ENCODE results near the gene DNAH17. TPM values are rescaled to one million over a fixed set of nuclear protein-coding genes. Genes with fewer than 3 reads are reported as not detected.

Gene DNAH17
- total RNA-seq, 8 experiments from 2014 or later: 0.27 to 1.9 (median 0.67) TPM

DNA sequence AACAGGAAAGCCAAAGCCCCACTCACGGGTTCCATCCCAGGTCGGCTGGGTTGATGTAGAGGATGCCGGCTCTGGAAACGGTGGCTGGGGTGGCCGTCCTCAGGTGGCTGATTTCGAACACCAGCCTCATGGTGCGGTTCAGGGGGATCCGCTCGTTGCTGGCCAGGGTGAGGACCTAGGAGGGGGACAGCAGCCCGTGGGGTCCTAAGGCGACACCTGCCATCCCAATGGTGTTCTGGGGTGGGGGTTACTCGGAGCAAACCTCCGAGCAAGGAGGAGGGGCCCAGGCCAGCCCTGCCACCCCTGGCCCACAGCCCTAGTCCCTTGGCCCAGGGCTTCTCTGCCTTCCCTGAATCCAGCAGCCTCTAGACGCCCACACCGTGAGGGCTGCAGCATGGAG, 86.5 kb downstream of the DNAH17 start:
- no peak for ATAC-seq (replicated peaks in 6 of 8)
- H3K4me3 ChIP-seq: no peak overlapping the region
- no peak overlapping the region for H3K27ac ChIP-seq
- WGBS, 10 experiments: 53 to 100% (median 87%) methylated on average over 1 to 6 of the region's 15 CpGs; no CpG with 5 or more reads in 4 of the 10 experiments
- in situ Hi-C loops (cut with MboI; ENCODE audit: low pct_unique_long_range_greater_than_20kb in 2 of 9, low sequenced_read_pairs in 9 of 9, unreplicated experiment in 9 of 9): loop anchor here in 3 of 9 experiments (10.0 to 25.0 kb wide), 2 partner anchors 214 to 222 kb away; no protein-coding TSS in a partner anchor
- peaks cover 0 to 3% of the 10 kb centered on the region in 2 donors for H3K4me1 ChIP-seq (replicated peaks in 1 of 2)

DNA sequence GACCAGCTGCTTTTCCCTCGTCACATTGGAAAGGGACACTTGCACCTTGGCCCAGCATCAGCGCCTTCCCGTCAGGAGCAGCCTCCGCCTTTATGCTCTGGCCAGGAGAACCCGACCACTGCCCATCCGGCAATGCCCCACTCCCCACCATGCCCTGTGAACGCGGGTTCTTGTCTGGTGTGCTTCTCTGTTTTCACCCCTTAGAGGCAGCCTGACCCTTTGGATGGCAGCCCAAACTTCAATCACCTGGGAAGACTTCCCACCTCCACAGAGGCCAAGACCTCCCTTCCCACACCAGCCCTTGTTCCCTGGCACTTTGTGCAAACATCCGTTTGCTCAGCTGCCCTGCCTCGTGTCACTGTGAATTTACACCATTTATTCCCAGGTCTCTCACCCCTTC, 87.0 kb downstream of the DNAH17 start:
- WGBS, 10 experiments: 53 to 100% (median 92%) methylated on average over 4 to 8 of the region's 10 CpGs; no CpG with 5 or more reads in 5 of the 10 experiments
- peaks cover 0 to 3% of the 10 kb centered on the region in 2 donors for H3K4me1 ChIP-seq (replicated peaks in 1 of 2)
- no peak for ATAC-seq (replicated peaks in 6 of 8)
- no peak overlapping the region for H3K27ac ChIP-seq
- H3K4me3 ChIP-seq: no peak overlapping the region
- in situ Hi-C loops (cut with MboI; ENCODE audit: low pct_unique_long_range_greater_than_20kb in 2 of 9, low sequenced_read_pairs in 9 of 9, unreplicated experiment in 9 of 9): loop anchor here in 3 of 9 experiments (10.0 to 25.0 kb wide), 2 partner anchors 215 to 222 kb away; no protein-coding TSS in a partner anchor

DNA sequence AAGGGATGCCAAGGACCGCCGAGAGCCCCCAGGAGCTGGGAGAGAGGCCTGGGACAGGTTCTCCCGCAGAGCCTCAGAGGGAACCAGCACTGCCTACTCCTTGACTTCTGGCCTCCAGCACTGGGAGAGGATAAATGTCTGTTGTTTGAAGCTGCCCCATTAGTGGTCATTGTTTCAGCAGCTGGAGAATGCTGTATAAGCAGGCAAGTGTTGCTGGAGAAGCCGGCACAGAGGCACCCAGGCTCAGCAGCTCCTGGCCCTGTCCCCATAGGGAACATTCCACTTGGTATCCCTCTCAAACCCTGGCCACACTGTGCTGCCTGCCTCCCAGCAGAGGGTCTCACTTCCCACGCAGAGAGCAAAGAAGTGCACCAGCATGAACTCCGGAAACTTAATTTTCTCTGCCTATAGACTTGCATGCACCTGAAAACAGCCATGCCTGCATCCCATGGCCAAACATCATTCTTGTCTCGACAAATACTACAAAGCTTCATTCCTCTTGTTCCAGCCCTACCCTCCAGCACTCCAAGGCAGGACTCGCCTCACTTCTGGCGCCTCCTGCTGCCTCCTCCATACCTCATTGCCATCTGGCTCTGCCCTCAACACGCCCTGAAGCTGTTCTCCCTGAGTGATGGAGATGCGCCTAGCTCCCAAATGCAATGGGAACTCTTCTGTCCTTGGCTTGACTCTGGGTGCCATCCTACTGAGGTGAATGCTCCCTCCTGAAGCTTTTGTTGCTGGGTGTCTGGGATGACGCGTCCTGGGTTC, 88.1 kb downstream of the DNAH17 start:
- H3K4me1 ChIP-seq (replicated peaks in 1 of 2): peaks cover 0 to 3% of the 10 kb centered on the region in 2 donors
- in situ Hi-C loops (cut with MboI; ENCODE audit: low pct_unique_long_range_greater_than_20kb in 2 of 9, low sequenced_read_pairs in 9 of 9, unreplicated experiment in 9 of 9): loop anchor here in 1 of 9 experiments (25.0 kb wide), 1 partner anchor 223 kb away; no protein-coding TSS in a partner anchor
- WGBS, 10 experiments: 63 to 93% (median 87%) methylated on average over 2 to 7 of the region's 13 CpGs; no CpG with 5 or more reads in 2 of the 10 experiments
- ATAC-seq (replicated peaks in 6 of 8): peak in 3 of 8 experiments; percentile 44 to 50 (median 48)
- H3K27ac ChIP-seq: no peak overlapping the region
- no peak overlapping the region for H3K4me3 ChIP-seq

DNA sequence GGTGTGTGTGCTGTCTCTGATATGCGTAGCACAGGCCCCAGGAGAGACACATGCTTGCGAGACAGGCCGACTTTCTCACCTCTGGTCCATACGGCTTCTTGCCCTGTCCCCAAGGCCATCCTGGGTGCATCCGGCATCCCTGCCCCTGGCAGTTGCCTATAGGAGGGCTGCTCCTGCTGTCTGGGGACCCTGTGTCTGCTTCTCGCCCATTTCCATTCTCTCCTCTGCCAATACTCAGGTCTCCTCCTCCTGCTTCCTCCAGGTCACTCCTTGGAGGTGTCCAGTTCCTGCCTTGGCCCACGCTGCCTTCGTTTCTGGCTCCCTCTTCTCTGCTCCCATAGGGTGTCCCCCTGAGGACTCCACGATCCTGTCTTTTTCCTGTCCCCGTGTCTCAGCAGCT, 89.0 kb downstream of the DNAH17 start:
- Histone ChIP-seq H3K4me1 (replicated peaks in 1 of 2) (no peaks in the 10 kb centered on the region), H3K4me3 (no peak overlapping the region), H3K27ac (no peak overlapping the region)
- 68 to 80% (median 72%) methylated on average over 1 to 7 of the region's 10 CpGs; no CpG with 5 or more reads in 5 of the 10 experiments for WGBS, 10 experiments
- in situ Hi-C loops (cut with MboI; ENCODE audit: low pct_unique_long_range_greater_than_20kb in 2 of 9, low sequenced_read_pairs in 9 of 9, unreplicated experiment in 9 of 9): loop anchor here in 1 of 9 experiments (25.0 kb wide), 1 partner anchor 224 kb away; no protein-coding TSS in a partner anchor
- ATAC-seq (replicated peaks in 6 of 8): no peak

DNA sequence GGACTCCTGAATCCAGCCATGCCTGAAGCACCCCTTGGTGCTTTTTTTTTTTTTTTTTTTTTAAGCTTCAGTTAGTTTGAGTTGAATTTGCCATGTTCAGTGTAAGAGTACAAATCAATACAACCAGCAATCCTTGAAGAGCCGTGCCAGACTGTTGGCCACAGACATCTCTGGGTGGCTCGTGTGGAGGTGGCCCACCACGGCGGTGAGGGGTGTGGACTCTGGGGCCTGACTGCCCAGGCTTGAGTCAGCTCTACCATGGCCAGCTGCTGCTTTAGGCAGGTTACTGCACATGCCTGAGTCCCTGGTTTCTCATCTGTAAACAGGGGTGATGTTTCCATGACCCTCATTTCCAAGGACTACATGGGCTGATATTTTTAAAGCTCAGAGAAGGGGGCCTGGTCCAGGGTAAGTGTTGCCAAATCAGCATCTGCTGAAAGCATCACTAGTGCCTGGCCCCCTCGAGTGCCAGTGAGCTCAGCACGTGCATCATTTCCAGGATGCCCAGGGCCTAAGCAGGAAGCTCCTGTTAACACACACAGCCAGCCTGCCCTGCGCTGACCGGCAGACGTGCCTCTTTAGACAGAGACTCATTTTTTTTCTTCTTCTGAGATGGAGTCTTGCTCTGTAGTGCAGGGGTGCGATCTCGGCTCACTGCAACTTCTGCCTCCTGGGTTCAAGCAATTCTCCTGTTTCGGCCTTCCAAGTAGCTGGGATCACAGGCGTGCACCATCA, 90.1 kb downstream of the DNAH17 start:
- Histone ChIP-seq H3K27ac (no peak overlapping the region), H3K4me3 (no peak overlapping the region), H3K4me1 (replicated peaks in 1 of 2) (no peaks in the 10 kb centered on the region)
- WGBS, 10 experiments: 55 to 100% (median 69%) methylated on average over 1 to 6 of the region's 13 CpGs; no CpG with 5 or more reads in 5 of the 10 experiments
- in situ Hi-C loops (cut with MboI; ENCODE audit: low pct_unique_long_range_greater_than_20kb in 2 of 9, low sequenced_read_pairs in 9 of 9, unreplicated experiment in 9 of 9): loop anchor here in 1 of 9 experiments (25.0 kb wide), 1 partner anchor 225 kb away; no protein-coding TSS in a partner anchor
- no peak for ATAC-seq (replicated peaks in 6 of 8)

DNA sequence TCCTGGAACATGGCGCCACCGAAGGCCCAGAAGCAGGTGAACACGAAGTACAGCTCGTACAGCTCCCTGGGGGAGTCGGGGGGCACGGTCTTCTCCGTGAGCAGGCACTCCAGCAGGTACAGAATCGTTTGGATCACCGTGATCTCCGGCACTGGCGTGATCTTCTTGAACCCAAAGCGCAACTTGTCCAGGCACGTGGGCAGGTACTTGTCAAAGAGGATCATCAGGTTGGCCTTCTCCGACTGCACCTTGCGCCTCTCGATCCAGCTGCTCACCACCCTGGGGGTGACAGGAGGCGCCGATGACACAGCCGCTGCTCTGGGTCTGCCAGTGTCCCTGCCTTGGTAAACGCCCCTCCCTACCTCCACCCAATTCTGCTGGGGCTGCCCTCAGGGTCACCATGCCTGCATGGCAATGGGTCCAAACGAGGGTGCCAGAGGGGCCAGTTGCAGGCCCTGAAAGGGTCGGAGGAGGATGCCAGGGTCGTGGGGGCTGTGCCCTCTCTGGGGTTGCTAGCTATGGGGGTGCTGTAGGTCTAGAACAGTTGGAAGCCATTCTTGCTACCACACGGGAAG, 90.9 kb downstream of the DNAH17 start:
- ATAC-seq (replicated peaks in 6 of 8): no peak
- Histone ChIP-seq H3K4me1 (replicated peaks in 1 of 2) (no peaks in the 10 kb centered on the region), H3K27ac (no peak overlapping the region), H3K4me3 (no peak overlapping the region)
- in situ Hi-C loops (cut with MboI; ENCODE audit: low pct_unique_long_range_greater_than_20kb in 2 of 9, low sequenced_read_pairs in 9 of 9, unreplicated experiment in 9 of 9): loop anchor here in 1 of 9 experiments (25.0 kb wide), 1 partner anchor 226 kb away; no protein-coding TSS in a partner anchor
- WGBS, 10 experiments: 80 to 100% (median 90%) methylated on average over 1 to 15 of the region's 24 CpGs; no CpG with 5 or more reads in 4 of the 10 experiments

DNA sequence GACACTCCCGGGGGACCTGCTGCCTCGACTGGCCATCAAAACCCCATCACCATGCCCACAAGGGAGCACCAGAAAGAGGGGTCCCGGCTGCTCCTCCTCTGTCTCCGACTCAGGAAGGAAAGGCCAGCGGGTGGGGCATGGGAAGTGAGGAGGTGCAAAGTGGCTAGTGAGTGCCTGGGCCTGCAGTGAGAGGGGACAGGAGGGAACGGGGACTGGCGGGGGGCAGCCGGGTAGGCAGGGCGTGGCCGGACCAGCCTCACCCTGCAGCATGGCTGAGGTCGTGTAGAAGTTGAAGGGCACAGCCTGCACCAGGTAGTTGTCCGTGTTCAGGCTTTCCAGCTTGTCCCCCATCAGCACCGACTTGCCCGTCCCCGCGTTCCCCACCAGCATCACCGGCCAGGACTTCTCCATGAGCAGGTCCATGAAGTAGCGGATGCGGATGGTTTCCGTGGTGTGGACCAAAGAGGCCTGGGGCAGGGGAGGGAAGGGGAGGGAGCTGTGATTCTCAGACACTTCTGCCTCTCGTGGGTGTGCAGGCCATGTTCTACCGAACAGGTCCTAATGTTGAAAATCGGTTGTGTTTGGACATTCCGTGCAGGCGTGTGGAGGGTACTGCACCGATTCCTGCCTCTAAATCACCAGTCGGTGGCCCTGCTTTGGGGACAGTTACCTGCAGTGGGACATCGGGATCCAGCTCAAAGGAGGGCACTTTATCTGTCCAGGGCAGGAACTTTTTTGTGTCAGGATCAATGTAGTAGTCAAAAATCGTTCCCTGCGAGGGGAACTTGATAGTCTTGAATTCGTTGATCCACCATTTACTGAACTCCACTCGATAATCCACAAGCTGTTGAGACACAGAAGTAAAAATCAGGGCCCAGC, 91.7 kb downstream of the DNAH17 start:
- in situ Hi-C loops (cut with MboI; ENCODE audit: low pct_unique_long_range_greater_than_20kb in 2 of 9, low sequenced_read_pairs in 9 of 9, unreplicated experiment in 9 of 9): loop anchor here in 1 of 9 experiments (25.0 kb wide), 1 partner anchor 227 kb away; no protein-coding TSS in a partner anchor
- ATAC-seq (replicated peaks in 6 of 8): no peak
- H3K27ac ChIP-seq: no peak overlapping the region

DNA sequence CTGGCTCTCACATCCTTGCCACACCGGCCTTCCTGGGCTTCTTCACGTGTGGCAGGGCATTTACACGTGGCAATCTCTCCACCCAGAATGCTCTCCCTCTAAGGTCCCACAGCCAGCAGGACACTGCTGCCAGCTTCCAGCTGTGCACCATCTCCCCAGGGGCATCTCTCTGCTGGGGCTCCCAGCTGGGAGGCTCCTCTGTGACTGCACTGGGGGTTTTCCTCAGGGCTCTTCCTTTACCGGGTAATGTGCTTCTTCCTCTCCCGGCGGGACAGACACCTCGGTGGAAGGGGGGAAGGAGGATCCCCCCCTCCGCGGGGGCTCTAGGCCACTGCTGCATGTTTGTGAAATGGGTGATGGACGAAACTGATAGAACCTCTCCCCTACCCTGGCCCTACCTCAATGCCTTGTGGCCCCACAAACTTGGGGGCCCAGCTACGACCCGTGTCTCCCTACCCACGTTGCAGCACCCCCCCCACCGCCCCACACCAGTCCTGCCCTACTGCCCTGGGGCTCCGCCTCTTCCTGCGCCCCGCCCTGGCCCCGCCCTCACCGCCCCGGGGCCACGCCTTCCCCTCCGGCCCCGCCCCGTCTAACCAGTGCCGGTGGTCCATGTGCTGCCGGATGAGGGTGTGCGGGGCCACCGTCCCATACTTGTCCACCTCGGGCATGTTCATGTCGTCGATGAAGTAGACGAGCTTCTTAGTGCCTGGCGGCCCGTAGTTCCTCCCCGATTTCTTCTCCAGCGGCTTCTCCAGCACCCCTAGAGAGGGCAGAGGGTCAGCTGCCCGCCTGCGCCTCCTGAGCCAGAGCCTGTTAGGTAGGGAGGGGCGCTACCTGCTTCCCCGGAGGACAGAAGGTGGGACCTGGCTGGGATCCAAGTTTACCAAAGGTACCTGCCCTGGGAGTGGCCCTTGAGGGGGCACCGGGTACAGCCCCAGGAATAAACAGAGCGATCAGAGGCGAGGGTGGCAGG, 92.6 kb downstream of the DNAH17 start:
- in situ Hi-C loops (cut with MboI; ENCODE audit: low pct_unique_long_range_greater_than_20kb in 2 of 9, low sequenced_read_pairs in 9 of 9, unreplicated experiment in 9 of 9): loop anchor here in 1 of 9 experiments (25.0 kb wide), 1 partner anchor 228 kb away; no protein-coding TSS in a partner anchor
- Histone ChIP-seq H3K27ac (no peak overlapping the region), H3K4me1 (replicated peaks in 1 of 2) (no peaks in the 10 kb centered on the region), H3K4me3 (peak overlapping the region in 2 of 5 donors; percentile 20 to 28)
- 5 to 53% (median 18%) methylated on average over 2 to 9 of the region's 43 CpGs; no CpG with 5 or more reads in 2 of the 10 experiments for WGBS, 10 experiments
- peak; percentile 17 to 91 (median 78) for ATAC-seq (replicated peaks in 6 of 8)

More for the DNA sequence above, 91.7 kb downstream of the DNAH17 start:
- H3K4me3 ChIP-seq: no peak overlapping the region
- WGBS, 10 experiments: 62 to 73% methylated on average over 10 to 12 of the region's 32 CpGs; no CpG with 5 or more reads in 8 of the 10 experiments
- no peaks in the 10 kb centered on the region for H3K4me1 ChIP-seq (replicated peaks in 1 of 2)

DNA sequence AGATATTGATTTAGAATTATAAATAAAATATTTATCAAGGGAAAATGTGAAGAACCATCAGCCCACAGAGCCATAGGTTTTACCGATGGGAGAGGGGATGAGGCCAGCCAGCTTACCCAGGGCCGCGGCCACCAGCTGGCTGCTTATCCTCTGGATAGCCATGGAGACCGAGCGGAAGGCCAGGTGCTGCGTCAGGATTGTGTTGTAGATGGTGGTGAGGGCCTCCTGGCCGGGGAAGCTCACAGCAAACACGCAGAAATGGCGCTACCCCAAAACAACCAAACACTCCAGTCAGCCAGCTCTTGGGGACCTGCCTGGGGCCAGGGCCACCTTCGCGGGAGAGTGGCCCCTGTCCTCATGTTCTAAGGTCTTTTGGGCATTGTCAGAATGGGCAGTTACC, 97.8 kb downstream of the DNAH17 start:
- in situ Hi-C loops (cut with MboI; ENCODE audit: low pct_unique_long_range_greater_than_20kb in 2 of 9, low sequenced_read_pairs in 9 of 9, unreplicated experiment in 9 of 9): loop anchor here in 1 of 9 experiments (25.0 kb wide), 1 partner anchor 233 kb away; no protein-coding TSS in a partner anchor
- ATAC-seq (replicated peaks in 6 of 8): no peak
- H3K4me1 ChIP-seq (replicated peaks in 1 of 2): peaks cover 0 to 2% of the 10 kb centered on the region in 2 donors
- WGBS, 10 experiments: 75 to 90% (median 82%) methylated on average over 3 to 10 of the region's 11 CpGs; no CpG with 5 or more reads in 3 of the 10 experiments
- no peak overlapping the region for H3K4me3 ChIP-seq
- no peak overlapping the region for H3K27ac ChIP-seq

DNA sequence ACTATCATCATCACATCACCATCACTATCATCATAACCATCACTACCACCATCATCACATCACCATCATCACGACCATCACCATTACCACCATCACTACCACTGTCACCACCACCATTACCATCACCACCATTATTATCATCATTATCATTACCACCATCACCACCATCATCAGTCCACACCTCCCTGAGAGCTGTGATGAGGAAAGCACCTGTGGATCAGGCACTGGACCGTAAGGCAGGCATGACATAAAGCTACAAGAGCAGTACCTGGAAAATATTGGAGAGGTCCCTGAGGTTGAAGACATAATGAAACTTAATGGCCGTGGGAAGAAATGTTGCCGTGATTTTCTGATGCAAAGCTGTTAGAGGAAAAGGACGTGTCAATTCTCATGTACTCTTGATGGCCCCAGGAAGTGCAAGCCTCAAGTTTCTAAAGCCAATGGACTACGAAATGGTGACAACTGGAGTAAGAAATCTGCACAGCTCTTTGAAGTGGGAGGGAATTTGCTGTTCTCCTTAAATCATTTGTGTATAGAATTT, 98.4 kb downstream of the DNAH17 start:
- Histone ChIP-seq H3K27ac (no peak overlapping the region), H3K4me3 (no peak overlapping the region), H3K4me1 (replicated peaks in 1 of 2) (peaks cover 0 to 6% of the 10 kb centered on the region in 2 donors)
- WGBS, 10 experiments: 18 to 100% (median 77%) methylated on average over 1 to 5 of the region's 6 CpGs
- no peak for ATAC-seq (replicated peaks in 6 of 8)
- in situ Hi-C loops (cut with MboI; ENCODE audit: low pct_unique_long_range_greater_than_20kb in 2 of 9, low sequenced_read_pairs in 9 of 9, unreplicated experiment in 9 of 9): loop anchor here in 1 of 9 experiments (25.0 kb wide), 1 partner anchor 233 kb away; no protein-coding TSS in a partner anchor
